CD4-positive, alpha-beta T cell (primary cell): ENCODE data around the gene OTX1. TPM values are rescaled to one million over a fixed set of nuclear protein-coding genes. Genes with fewer than 3 reads are reported as not detected.

Experiments
- ATAC-seq: fragments of 200-7000 bp; cut with Tn5 transposase; one replicate; pipeline ENCODE4 v1.10.0; 2022; ENCODE audit warnings: mild to moderate bottlenecking; ENCODE audit not compliant: poor library complexity
- CTCF ChIA-PET: fragments of 350-600 bp; sonication (Branson Sonifier 250); formaldehyde crosslinking; loops from one replicate; lab custom pipeline; 2021; ENCODE audit warnings: antibody characterized with exemption, inconsistent platforms; lab: Charles Lee
- POLR2A ChIA-PET: fragments of 350-600 bp; sonication (Branson Sonifier 250); formaldehyde crosslinking; loops from one replicate; lab custom pipeline; 2021; ENCODE audit warnings: antibody characterized with exemption, inconsistent platforms; lab: Charles Lee
- DNase-seq, 14 experiments: peaks; one replicate each; pipeline ENCODE4 v3.0.0-alpha.2; 2013 to 2020; ENCODE audit warnings: mixed read lengths in 2 of 14
- H3K27ac ChIP-seq, 2 donors: one replicate each; pipeline versions ENCODE4 v1.5.1 to v1.7.0; 2013; ENCODE audit warnings: low read length in 2 of 2, low read depth in 1 of 2, mild to moderate bottlenecking in 1 of 2
- H3K27me3 ChIP-seq, 2 experiments: 1 replicate in 1 of 2; 2 replicates in 1 of 2; pipeline versions ENCODE4 v1.6.1 to v1.7.0; 2013; ENCODE audit warnings: low read length in 2 of 2, control low read depth in 1 of 2, mild to moderate bottlenecking in 1 of 2, moderate library complexity in 1 of 2; ENCODE audit not compliant: insufficient read depth in 2 of 2, control insufficient read depth in 1 of 2
- H3K36me3 ChIP-seq: one replicate; pipeline ENCODE4 v1.6.1; 2013; ENCODE audit warnings: low read length, control low read depth; ENCODE audit not compliant: insufficient read depth
- H3K4me1 ChIP-seq: one replicate; pipeline ENCODE4 v1.6.1; 2013; ENCODE audit warnings: low read length, control low read depth; ENCODE audit not compliant: insufficient read depth
- H3K4me3 ChIP-seq: one replicate; pipeline ENCODE4 v1.5.1; 2013; ENCODE audit warnings: mild to moderate bottlenecking, low read length, moderate library complexity
- H3K9me3 ChIP-seq, 2 experiments: 1 replicate in 1 of 2; 2 replicates in 1 of 2; pipeline versions ENCODE4 v1.6.1 to v1.7.0; 2013; ENCODE audit warnings: low read length in 2 of 2, mild to moderate bottlenecking in 2 of 2, control low read depth in 1 of 2, moderate library complexity in 1 of 2; ENCODE audit not compliant: control insufficient read depth in 1 of 2, insufficient read depth in 1 of 2
- H3K27ac Mint-ChIP-seq: one replicate; pipeline ENCODE4 v1.8.0; 2020; ENCODE audit warnings: mixed read lengths
- H3K27me3 Mint-ChIP-seq: one replicate; pipeline ENCODE4 v1.8.0; 2021; ENCODE audit warnings: mixed read lengths
- H3K36me3 Mint-ChIP-seq: one replicate; pipeline ENCODE4 v1.8.0; 2021; ENCODE audit warnings: low read depth, mixed read lengths
- H3K4me1 Mint-ChIP-seq: one replicate; pipeline ENCODE4 v1.8.0; 2021; ENCODE audit warnings: low read depth, mixed read lengths
- H3K4me3 Mint-ChIP-seq: one replicate; pipeline ENCODE4 v1.8.0; 2020; ENCODE audit warnings: mild to moderate bottlenecking, mixed read lengths
- H3K9me3 Mint-ChIP-seq: one replicate; pipeline ENCODE4 v1.8.0; 2020; ENCODE audit warnings: mixed read lengths
- CTCF ChIP-seq: fragments of 200-600 bp; IDR thresholded peaks from one replicate; pipeline ENCODE4 v1.8.0; 2022; ENCODE audit warnings: antibody characterized with exemption, mild to moderate bottlenecking
- intact Hi-C, 2 experiments: fragments of 100-400 bp; cut with DNase I in 1 of 2; cut with micrococcal nuclease in 1 of 2; formaldehyde crosslinking; loops; one replicate each; pipeline versions ENCODE4 v1.15.1 to v1.9.0; 2023 to 2025; cut with DNase I, micrococcal nuclease
- total RNA-seq, 174 experiments: library from RNA in 2 of 174; stranded (reverse) in 2 of 174; gene quantifications; one replicate each; pipeline ENCODE4 v1.2.3 and lab custom pipeline; 2021 to 2026

Gene OTX1
- total RNA-seq, 2 experiments from 2014 or later: not detected

GRCh38 chr2:63053889-63054602 lies 3.4 kb downstream of the OTX1 start:
- Histone ChIP-seq H3K4me3 (no peak overlapping the region), H3K36me3 (no peaks in the 10 kb centered on the region), H3K27ac (no peak overlapping the region), H3K4me1 (peaks cover 92% of the 10 kb centered on the region), H3K27me3 (peaks cover 83 to 93% of the 10 kb centered on the region in 2 experiments), H3K9me3 (peaks cover 0 to 80% of the 10 kb centered on the region in 2 experiments)
- Mint-ChIP-seq H3K4me3 (peak overlapping the region; percentile 52), H3K27me3 (peaks cover 86% of the 10 kb centered on the region), H3K36me3 (peaks cover 4% of the 10 kb centered on the region), H3K9me3 (no peaks in the 10 kb centered on the region), H3K27ac (no peak overlapping the region), H3K4me1 (peaks cover 71% of the 10 kb centered on the region)
- ChIA-PET CTCF (no interaction called here), POLR2A (no interaction called here)
- peak in 2 of 14 experiments; percentile 8 to 19 for DNase-seq
- no peak for ATAC-seq
- TF ChIP-seq CTCF: no peak
- intact Hi-C loops: no loop called here

- Histone ChIP-seq H3K4me3 (no peak overlapping the region), H3K27ac (no peak overlapping the region), H3K4me1 (peaks cover 91% of the 10 kb centered on the region), H3K9me3 (peaks cover 0 to 82% of the 10 kb centered on the region in 2 experiments), H3K27me3 (peaks cover 82 to 91% of the 10 kb centered on the region in 2 experiments), H3K36me3 (no peaks in the 10 kb centered on the region)
- POLR2A ChIA-PET: no interaction called here
- ATAC-seq (no peak), DNase-seq (no peak)
- no peak for TF ChIP-seq CTCF
- intact Hi-C loops: no loop called here
- Mint-ChIP-seq H3K9me3 (no peaks in the 10 kb centered on the region), H3K4me3 (no peak overlapping the region), H3K4me1 (peaks cover 64% of the 10 kb centered on the region), H3K27ac (no peak overlapping the region), H3K36me3 (peaks cover 2% of the 10 kb centered on the region), H3K27me3 (peaks cover 79% of the 10 kb centered on the region)
- CTCF ChIA-PET: no interaction called here
These were observed 4.2 kb downstream of the OTX1 start for GRCh38 chr2:63054841-63055225.

GRCh38 chr2:63055226-63056106 lies 4.8 kb downstream of the OTX1 start:
- Mint-ChIP-seq H3K27me3 (peaks cover 83% of the 10 kb centered on the region), H3K27ac (no peak overlapping the region), H3K4me1 (peaks cover 67% of the 10 kb centered on the region), H3K36me3 (no peaks in the 10 kb centered on the region), H3K4me3 (peak overlapping the region; percentile 66), H3K9me3 (no peaks in the 10 kb centered on the region)
- Histone ChIP-seq H3K4me1 (peaks cover 90% of the 10 kb centered on the region), H3K27ac (no peak overlapping the region), H3K36me3 (no peaks in the 10 kb centered on the region), H3K4me3 (no peak overlapping the region), H3K9me3 (peaks cover 0 to 82% of the 10 kb centered on the region in 2 experiments), H3K27me3 (peaks cover 84 to 92% of the 10 kb centered on the region in 2 experiments)
- ChIA-PET POLR2A (no interaction called here), CTCF (no interaction called here)
- TF ChIP-seq CTCF: no peak
- DNase-seq: peak in 2 of 14 experiments; percentile 4 to 7
- intact Hi-C loops: no loop called here
- no peak for ATAC-seq
